HG03571 (cell line): ENCODE data around the gene KIF16B.

Experiments used
- ATAC-seq: cut with Tn5 transposase; IDR thresholded peaks from one replicate; pipeline ENCODE4 v1.9.1; 2021; ENCODE audit not compliant: unreplicated experiment

Gene KIF16B

GRCh38 chr20:16560216-16560615, 13.0 kb downstream of the KIF16B start:
- no peak for ATAC-seq

- no peak for ATAC-seq
These were observed 16.9 kb downstream of the KIF16B start for GRCh38 chr20:16556301-16556700.

GRCh38 chr20:16555754-16556153, 17.5 kb downstream of the KIF16B start:
- ATAC-seq, result no peak

GRCh38 chr20:16554766-16555543, 18.3 kb downstream of the KIF16B start:
- no peak for ATAC-seq

GRCh38 chr20:16553684-16554083, 19.6 kb downstream of the KIF16B start:
- ATAC-seq, result no peak

- no peak for ATAC-seq
These were observed 20.1 kb downstream of the KIF16B start for GRCh38 chr20:16553101-16553500.

- no peak for ATAC-seq
These were observed 21.2 kb downstream of the KIF16B start for GRCh38 chr20:16552015-16552414.

- ATAC-seq, result no peak
These were observed 21.6 kb downstream of the KIF16B start for GRCh38 chr20:16551607-16552006.

- ATAC-seq, result no peak
These were observed 25.1 kb downstream of the KIF16B start for GRCh38 chr20:16548068-16548672.

- no peak for ATAC-seq
These were observed 28.3 kb downstream of the KIF16B start for GRCh38 chr20:16544949-16545348.

GRCh38 chr20:16542477-16542876, 30.8 kb downstream of the KIF16B start:
- no peak for ATAC-seq

- ATAC-seq, result no peak
These were observed 31.4 kb downstream of the KIF16B start for GRCh38 chr20:16541878-16542277.

GRCh38 chr20:16541226-16541625, 32.0 kb downstream of the KIF16B start:
- no peak for ATAC-seq

- ATAC-seq, result no peak
These were observed 33.8 kb downstream of the KIF16B start for GRCh38 chr20:16539280-16540021.

GRCh38 chr20:16538779-16539178, 34.5 kb downstream of the KIF16B start:
- ATAC-seq, result no peak

GRCh38 chr20:16537918-16538317, 35.3 kb downstream of the KIF16B start:
- no peak for ATAC-seq

GRCh38 chr20:16537025-16537665, 36.1 kb downstream of the KIF16B start:
- ATAC-seq, result no peak

- no peak for ATAC-seq
These were observed 38.0 kb downstream of the KIF16B start for GRCh38 chr20:16535277-16535676.

- ATAC-seq, result no peak
These were observed 39.7 kb downstream of the KIF16B start for GRCh38 chr20:16533502-16533901.

- no peak for ATAC-seq
These were observed 41.8 kb downstream of the KIF16B start for GRCh38 chr20:16531485-16531884.

GRCh38 chr20:16530201-16530681, 43.0 kb downstream of the KIF16B start:
- no peak for ATAC-seq
